GM18498 (cell line): ENCODE results near the gene C1QL3.
A peak's percentile ranks its signal among the peaks of the same experiment; 100 is the strongest.

ENCODE experiments used
- ATAC-seq: cut with Tn5 transposase; IDR thresholded peaks from one replicate; pipeline ENCODE4 v1.9.1; 2021; ENCODE audit warnings: mild to moderate bottlenecking, moderate library complexity; ENCODE audit not compliant: unreplicated experiment

C1QL3 gene

GRCh38 chr10:16521311-16522016 is at the start of gene C1QL3:
Gene C1QL3 (minus strand): TSS chr10:16521879. CDS start chr10:16521065, 814 bp downstream.
- ATAC-seq: peak; percentile 49

GRCh38 chr10:16570731-16571130 is 49.1 kb upstream of the C1QL3 start:
- ATAC-seq: peak; percentile 95

GRCh38 chr10:16566202-16566805 is 44.6 kb upstream of the C1QL3 start:
- ATAC-seq: no peak

- ATAC-seq: no peak
Observed at GRCh38 chr10:16565604-16566003, 43.9 kb upstream of the C1QL3 start.

GRCh38 chr10:16562891-16563290 is 41.2 kb upstream of the C1QL3 start:
- ATAC-seq: no peak

- no peak for ATAC-seq
Observed at GRCh38 chr10:16559236-16559773, 37.6 kb upstream of the C1QL3 start.

GRCh38 chr10:16547973-16548372 is 26.3 kb upstream of the C1QL3 start:
- no peak for ATAC-seq

GRCh38 chr10:16545116-16545736 is 23.5 kb upstream of the C1QL3 start:
- ATAC-seq: peak; percentile 70

GRCh38 chr10:16544591-16544990 is 22.9 kb upstream of the C1QL3 start:
- ATAC-seq: no peak

- no peak for ATAC-seq
Observed at GRCh38 chr10:16544099-16544498, 22.4 kb upstream of the C1QL3 start.

GRCh38 chr10:16536155-16536554 is 14.5 kb upstream of the C1QL3 start:
- no peak for ATAC-seq

GRCh38 chr10:16529853-16530252 is 8.2 kb upstream of the C1QL3 start:
- no peak for ATAC-seq

GRCh38 chr10:16527452-16527851 is 5.8 kb upstream of the C1QL3 start:
- ATAC-seq: no peak

- peak; percentile 68 for ATAC-seq
Observed at GRCh38 chr10:16520900-16521299, 779 bp downstream of the C1QL3 start.

GRCh38 chr10:16519908-16520861 is 1.5 kb downstream of the C1QL3 start:
- ATAC-seq: peak; percentile 44

GRCh38 chr10:16519250-16519907 is 2.3 kb downstream of the C1QL3 start:
- ATAC-seq: no peak

GRCh38 chr10:16518822-16519221 is 2.9 kb downstream of the C1QL3 start:
- ATAC-seq: no peak

- ATAC-seq: no peak
Observed at GRCh38 chr10:16510843-16511242, 10.8 kb downstream of the C1QL3 start.

- ATAC-seq: no peak
Observed at GRCh38 chr10:16509996-16510395, 11.7 kb downstream of the C1QL3 start.

- no peak for ATAC-seq
Observed at GRCh38 chr10:16505161-16505560, 16.5 kb downstream of the C1QL3 start.
